Liver (tissue), 3 donors: ENCODE measurements around the gene STK32C.
"Not testable (repeated sequence)": the region's sequence is repeated elsewhere in the genome, so short reads cannot be mapped to it uniquely, and the experiment has no call there.

ENCODE experiments used
- EGR1 ChIP-seq, 2 donors: IDR thresholded peaks; 2 replicates each; pipeline ENCODE4 v1.6.1; 2016 to 2018; ENCODE audit warnings: antibody characterized with exemption in 2 of 2, low read depth in 2 of 2
- SP1 ChIP-seq: IDR thresholded peaks from 2 replicates; pipeline ENCODE4 v1.6.1; 2018; ENCODE audit warnings: antibody characterized with exemption, mild to moderate bottlenecking
- YY1 ChIP-seq: IDR thresholded peaks from 2 replicates; pipeline ENCODE4 v1.6.1; 2016; ENCODE audit warnings: antibody characterized with exemption, mild to moderate bottlenecking
- TF ChIP-seq, protein P1 (sequence below): fragments of 150-350 bp; IDR thresholded peaks from 2 replicates; pipeline ENCODE4 v1.5.1; 2017; ENCODE audit warnings: improper control_type of control experiment, low read depth, low read length; ENCODE audit not compliant: missing input control
- TF ChIP-seq, protein P2 (sequence below): IDR thresholded peaks from 2 replicates; pipeline ENCODE4 v1.6.1; 2016; ENCODE audit warnings: antibody characterized with exemption
- TF ChIP-seq, protein P3 (sequence below): IDR thresholded peaks from 2 replicates; pipeline ENCODE4 v1.6.1; 2016; ENCODE audit warnings: antibody characterized with exemption, mild to moderate bottlenecking
- TF ChIP-seq, protein P4 (sequence below): IDR thresholded peaks from 2 replicates; pipeline ENCODE4 v1.6.1; 2016; ENCODE audit warnings: antibody characterized with exemption
- TF ChIP-seq, protein P5 (sequence below): IDR thresholded peaks from 2 replicates; pipeline ENCODE4 v1.6.1; 2016; ENCODE audit warnings: antibody characterized with exemption
- donor health status: healthy.
- donor health status: healthy.

DNA sequence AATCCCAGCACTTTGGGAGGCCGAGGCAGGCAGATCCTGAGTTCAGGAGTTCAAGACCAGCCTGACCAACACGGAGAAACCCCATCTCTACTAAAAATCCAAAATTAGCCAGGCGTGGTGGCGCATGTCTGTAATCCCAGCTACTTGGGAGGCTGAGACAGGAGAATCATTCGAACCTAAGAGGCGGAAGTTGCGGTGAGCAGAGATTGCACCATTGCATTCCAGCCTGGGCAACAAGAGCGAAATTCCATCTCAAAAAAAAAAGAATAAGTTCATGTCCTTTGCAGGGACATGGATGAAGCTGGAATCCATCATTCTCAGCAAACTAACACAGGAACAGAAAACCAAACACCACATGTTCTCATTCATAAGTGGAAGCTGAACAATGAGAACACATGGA is 7.1 kb upstream of the STK32C start:
- not testable (repeated sequence) for TF ChIP-seq EGR1 (IDR thresholded peaks at IDR 0.05; ENCODE audit: low read depth in 2 of 2); YY1; SP1
- TF ChIP-seq, protein P1, sequence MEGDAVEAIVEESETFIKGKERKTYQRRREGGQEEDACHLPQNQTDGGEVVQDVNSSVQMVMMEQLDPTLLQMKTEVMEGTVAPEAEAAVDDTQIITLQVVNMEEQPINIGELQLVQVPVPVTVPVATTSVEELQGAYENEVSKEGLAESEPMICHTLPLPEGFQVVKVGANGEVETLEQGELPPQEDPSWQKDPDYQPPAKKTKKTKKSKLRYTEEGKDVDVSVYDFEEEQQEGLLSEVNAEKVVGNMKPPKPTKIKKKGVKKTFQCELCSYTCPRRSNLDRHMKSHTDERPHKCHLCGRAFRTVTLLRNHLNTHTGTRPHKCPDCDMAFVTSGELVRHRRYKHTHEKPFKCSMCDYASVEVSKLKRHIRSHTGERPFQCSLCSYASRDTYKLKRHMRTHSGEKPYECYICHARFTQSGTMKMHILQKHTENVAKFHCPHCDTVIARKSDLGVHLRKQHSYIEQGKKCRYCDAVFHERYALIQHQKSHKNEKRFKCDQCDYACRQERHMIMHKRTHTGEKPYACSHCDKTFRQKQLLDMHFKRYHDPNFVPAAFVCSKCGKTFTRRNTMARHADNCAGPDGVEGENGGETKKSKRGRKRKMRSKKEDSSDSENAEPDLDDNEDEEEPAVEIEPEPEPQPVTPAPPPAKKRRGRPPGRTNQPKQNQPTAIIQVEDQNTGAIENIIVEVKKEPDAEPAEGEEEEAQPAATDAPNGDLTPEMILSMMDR = not testable (repeated sequence)
- TF ChIP-seq, protein P2, sequence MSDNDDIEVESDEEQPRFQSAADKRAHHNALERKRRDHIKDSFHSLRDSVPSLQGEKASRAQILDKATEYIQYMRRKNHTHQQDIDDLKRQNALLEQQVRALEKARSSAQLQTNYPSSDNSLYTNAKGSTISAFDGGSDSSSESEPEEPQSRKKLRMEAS = not testable (repeated sequence)
- TF ChIP-seq, protein P3, sequence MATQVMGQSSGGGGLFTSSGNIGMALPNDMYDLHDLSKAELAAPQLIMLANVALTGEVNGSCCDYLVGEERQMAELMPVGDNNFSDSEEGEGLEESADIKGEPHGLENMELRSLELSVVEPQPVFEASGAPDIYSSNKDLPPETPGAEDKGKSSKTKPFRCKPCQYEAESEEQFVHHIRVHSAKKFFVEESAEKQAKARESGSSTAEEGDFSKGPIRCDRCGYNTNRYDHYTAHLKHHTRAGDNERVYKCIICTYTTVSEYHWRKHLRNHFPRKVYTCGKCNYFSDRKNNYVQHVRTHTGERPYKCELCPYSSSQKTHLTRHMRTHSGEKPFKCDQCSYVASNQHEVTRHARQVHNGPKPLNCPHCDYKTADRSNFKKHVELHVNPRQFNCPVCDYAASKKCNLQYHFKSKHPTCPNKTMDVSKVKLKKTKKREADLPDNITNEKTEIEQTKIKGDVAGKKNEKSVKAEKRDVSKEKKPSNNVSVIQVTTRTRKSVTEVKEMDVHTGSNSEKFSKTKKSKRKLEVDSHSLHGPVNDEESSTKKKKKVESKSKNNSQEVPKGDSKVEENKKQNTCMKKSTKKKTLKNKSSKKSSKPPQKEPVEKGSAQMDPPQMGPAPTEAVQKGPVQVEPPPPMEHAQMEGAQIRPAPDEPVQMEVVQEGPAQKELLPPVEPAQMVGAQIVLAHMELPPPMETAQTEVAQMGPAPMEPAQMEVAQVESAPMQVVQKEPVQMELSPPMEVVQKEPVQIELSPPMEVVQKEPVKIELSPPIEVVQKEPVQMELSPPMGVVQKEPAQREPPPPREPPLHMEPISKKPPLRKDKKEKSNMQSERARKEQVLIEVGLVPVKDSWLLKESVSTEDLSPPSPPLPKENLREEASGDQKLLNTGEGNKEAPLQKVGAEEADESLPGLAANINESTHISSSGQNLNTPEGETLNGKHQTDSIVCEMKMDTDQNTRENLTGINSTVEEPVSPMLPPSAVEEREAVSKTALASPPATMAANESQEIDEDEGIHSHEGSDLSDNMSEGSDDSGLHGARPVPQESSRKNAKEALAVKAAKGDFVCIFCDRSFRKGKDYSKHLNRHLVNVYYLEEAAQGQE = not testable (repeated sequence)
- TF ChIP-seq, protein P4, sequence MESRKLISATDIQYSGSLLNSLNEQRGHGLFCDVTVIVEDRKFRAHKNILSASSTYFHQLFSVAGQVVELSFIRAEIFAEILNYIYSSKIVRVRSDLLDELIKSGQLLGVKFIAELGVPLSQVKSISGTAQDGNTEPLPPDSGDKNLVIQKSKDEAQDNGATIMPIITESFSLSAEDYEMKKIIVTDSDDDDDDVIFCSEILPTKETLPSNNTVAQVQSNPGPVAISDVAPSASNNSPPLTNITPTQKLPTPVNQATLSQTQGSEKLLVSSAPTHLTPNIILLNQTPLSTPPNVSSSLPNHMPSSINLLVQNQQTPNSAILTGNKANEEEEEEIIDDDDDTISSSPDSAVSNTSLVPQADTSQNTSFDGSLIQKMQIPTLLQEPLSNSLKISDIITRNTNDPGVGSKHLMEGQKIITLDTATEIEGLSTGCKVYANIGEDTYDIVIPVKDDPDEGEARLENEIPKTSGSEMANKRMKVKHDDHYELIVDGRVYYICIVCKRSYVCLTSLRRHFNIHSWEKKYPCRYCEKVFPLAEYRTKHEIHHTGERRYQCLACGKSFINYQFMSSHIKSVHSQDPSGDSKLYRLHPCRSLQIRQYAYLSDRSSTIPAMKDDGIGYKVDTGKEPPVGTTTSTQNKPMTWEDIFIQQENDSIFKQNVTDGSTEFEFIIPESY = not testable (repeated sequence)
- TF ChIP-seq, protein P5, sequence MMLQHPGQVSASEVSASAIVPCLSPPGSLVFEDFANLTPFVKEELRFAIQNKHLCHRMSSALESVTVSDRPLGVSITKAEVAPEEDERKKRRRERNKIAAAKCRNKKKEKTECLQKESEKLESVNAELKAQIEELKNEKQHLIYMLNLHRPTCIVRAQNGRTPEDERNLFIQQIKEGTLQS = not testable (repeated sequence)
